Airway epithelial cell (primary cell): ENCODE measurements around the gene PIMREG. TPM values are rescaled to one million over a fixed set of nuclear protein-coding genes. Genes with fewer than 3 reads are reported as not detected.

Experiments used
- total RNA-seq: library from RNA; depleted of rRNA; stranded (reverse); fragments of >200 nt; gene quantifications from 2 replicates; pipeline ENCODE4 v1.2.3, GENCODE V29; 2015

Gene PIMREG
- 22.2 and 27.6 TPM in 2 replicates for total RNA-seq

GRCh38 chr17:6443692-6444570 lies at the start of gene PIMREG:
TSS of gene PIMREG (plus strand) at chr17:6444455. CDS start at chr17:6445111, 656 bp downstream.

GRCh38 chr17:6435051-6435450 lies 9.2 kb upstream of the PIMREG start, which contains the start of gene AIPL1:
TSS of gene AIPL1 (minus strand) at chr17:6435121. CDS start at chr17:6435104, 17 bp downstream.

Other genes starting within 250 kb of the PIMREG start
- not detected in 2 replicates for gene AIPL1, start 9.3 kb upstream of the PIMREG start, total RNA-seq
- 15.6 and 25.0 TPM in 2 replicates for gene PITPNM3, start 112.1 kb downstream of the PIMREG start, total RNA-seq
- 6.3 and 9.0 TPM in 2 replicates for gene KIAA0753, start 196.3 kb downstream of the PIMREG start, total RNA-seq
- gene TXNDC17, start 196.6 kb downstream of the PIMREG start, total RNA-seq: 1,141 and 1,808 TPM in 2 replicates
- 21.5 and 38.9 TPM in 2 replicates for gene MED31, start 207.2 kb downstream of the PIMREG start, total RNA-seq
- 0.71 and 0.74 TPM in 2 replicates for gene C17orf100, start 207.3 kb downstream of the PIMREG start, total RNA-seq